Adrenal gland (tissue), 5 donors: ENCODE results near the gene SRBD1.

Experiments used
- CTCF ChIP-seq, 6 experiments: fragments of 450-650 bp in 4 of 6; fragments of 200-600 bp in 2 of 6; sonication (generic) in 1 of 6; IDR thresholded peaks; 1 replicate in 5 of 6; 2 replicates in 1 of 6; pipeline versions ENCODE4 v1.5.1 to v1.8.0; 2016 to 2021; ENCODE audit warnings: antibody characterized with exemption in 6 of 6, mild to moderate bottlenecking in 2 of 6, moderate library complexity in 1 of 6
- POLR2A ChIP-seq, 2 donors: fragments of 450-650 bp; IDR thresholded peaks; one replicate each; pipeline ENCODE4 v1.6.1; 2017; ENCODE audit warnings: antibody characterized with exemption in 2 of 2, mild to moderate bottlenecking in 2 of 2, moderate library complexity in 1 of 2
- donor health status: DM: no; HTN: no; CAD: no.

- TF ChIP-seq CTCF (IDR thresholded peaks at IDR 0.05) (no peak), POLR2A (IDR thresholded peaks at IDR 0.05) (no peak)
Observed at GRCh38 chr2:45505138-45505537, 105.9 kb downstream of the SRBD1 start.
